Measurements from ENCODE around the gene ZMIZ1. TPM values are rescaled to one million over a fixed set of nuclear protein-coding genes. Genes with fewer than 3 reads are reported as not detected.

Gene ZMIZ1
- polyA plus RNA-seq, 1 donor from 2014 or later: 4.6 TPM

DNA sequence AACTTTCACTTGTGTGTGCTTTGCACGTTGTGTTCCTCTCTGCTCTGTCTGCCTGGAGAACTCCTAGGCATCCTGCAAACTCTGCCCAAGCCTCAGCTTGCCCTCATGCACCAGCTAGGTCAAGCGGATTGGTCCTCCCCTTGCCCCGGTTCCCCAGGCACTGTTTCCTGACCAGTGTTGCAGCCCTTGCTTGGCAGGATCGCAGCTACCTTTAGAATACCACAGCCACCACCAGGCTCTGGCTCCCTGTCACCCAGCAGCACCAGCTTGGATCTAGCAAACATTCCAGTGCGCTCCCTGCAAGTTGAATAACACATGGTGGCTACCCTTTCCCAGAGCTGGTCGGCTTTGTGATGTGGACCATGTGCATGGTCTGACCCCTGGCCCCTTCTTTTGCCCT is 19.0 kb downstream of the ZMIZ1 start:
- peaks cover 28 to 44% (median 38%) of the 10 kb centered on the region in 3 donors for H3K4me1 Mint-ChIP-seq
- H3K27ac Mint-ChIP-seq: no peak overlapping the region
- H3K4me3 Mint-ChIP-seq: no peak overlapping the region
- peaks cover 0 to 2% (median 0%) of the 10 kb centered on the region in 3 donors for H3K9me3 Mint-ChIP-seq
- H3K27me3 Mint-ChIP-seq: peaks cover 39% of the 10 kb centered on the region
- H3K36me3 Mint-ChIP-seq: no peaks in the 10 kb centered on the region

DNA sequence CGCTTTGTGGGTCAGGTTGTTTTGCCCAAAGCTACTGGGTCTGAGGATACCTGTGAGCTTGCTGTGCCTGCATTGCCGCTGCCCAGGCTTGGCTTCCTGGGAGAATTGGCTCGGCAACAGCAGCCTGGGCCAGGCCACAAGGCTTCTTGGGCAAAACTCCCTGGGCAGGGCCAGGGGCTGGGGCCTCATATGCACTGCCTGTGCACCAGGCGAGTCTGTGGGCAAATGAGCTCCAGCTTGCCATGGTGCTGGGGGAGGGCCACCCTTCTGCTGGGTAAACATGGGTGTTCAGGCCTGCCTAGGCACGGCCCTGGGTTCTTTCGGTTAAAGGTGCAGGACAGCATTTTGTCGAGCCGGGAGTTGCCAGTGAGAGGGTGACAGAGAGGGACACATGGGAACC is 19.4 kb downstream of the ZMIZ1 start:
- Mint-ChIP-seq H3K4me3 (no peak overlapping the region), H3K4me1 (peaks cover 28 to 42% (median 38%) of the 10 kb centered on the region in 3 donors), H3K27ac (no peak overlapping the region), H3K36me3 (no peaks in the 10 kb centered on the region), H3K27me3 (peaks cover 38% of the 10 kb centered on the region), H3K9me3 (peaks cover 0 to under 1% (median 0%) of the 10 kb centered on the region in 3 donors)

GRCh38 chr10:79088613-79089355 is 20.0 kb downstream of the ZMIZ1 start:
- Mint-ChIP-seq H3K4me1 (peaks cover 26 to 39% (median 37%) of the 10 kb centered on the region in 3 donors), H3K27me3 (peaks cover 35% of the 10 kb centered on the region), H3K27ac (no peak overlapping the region), H3K9me3 (no peaks in the 10 kb centered on the region), H3K4me3 (no peak overlapping the region), H3K36me3 (no peaks in the 10 kb centered on the region)

DNA sequence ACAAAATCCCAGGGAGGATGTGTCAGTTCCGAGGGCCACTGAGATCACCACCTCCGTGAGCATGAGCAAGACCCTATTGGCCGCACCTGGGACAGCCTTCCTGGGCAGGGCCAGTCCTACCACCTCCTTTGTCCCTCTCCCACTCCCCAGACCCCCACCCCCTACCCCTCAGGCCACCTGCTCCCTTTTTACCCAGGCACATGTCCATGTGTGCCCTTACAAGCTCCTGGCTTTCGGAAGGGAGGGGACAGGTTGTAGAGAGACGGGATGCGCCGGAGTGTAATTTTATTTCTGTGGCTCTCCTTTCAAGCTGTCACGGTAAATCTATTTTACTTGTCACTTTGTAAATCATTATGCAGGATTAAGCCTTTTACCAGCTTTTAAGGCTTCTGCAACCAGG is 20.9 kb downstream of the ZMIZ1 start:
- Mint-ChIP-seq H3K36me3 (no peaks in the 10 kb centered on the region), H3K4me1 (peaks cover 19 to 35% (median 31%) of the 10 kb centered on the region in 3 donors), H3K4me3 (no peak overlapping the region), H3K27me3 (peaks cover 30% of the 10 kb centered on the region), H3K27ac (no peak overlapping the region), H3K9me3 (no peaks in the 10 kb centered on the region)

DNA sequence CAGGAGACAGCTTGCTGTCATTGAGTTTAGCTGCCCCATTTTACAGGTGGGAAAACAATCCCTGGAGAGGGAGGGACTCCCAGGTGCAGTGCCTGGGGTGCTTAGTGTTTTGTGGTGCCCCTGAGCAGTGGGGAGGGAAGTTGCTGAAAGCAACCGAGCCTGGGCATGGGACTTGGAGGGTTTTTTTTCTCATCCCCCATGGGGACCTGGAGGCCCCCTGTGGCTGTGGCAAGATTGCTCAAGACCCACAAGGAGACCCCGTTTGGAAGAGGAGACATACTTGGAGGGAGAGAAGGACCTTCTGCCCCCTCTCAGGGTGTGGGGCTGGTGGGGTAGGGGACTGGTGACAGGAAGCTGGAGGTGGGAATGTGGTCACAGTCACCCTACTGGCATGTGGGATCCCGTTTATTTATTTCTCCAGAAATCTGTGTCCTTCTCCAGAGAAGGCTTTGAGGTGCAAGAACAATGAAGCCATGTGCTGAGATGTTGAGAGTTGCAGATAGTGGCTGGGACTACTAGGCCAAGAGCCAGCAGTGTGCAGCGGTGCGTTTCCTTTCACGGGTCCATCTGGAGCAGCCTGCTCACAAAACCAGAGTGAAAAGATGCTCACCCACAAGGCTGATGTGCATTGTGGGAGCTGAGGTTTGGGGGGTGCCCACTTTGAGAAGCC is 21.5 kb downstream of the ZMIZ1 start:
- Mint-ChIP-seq H3K4me3 (peak overlapping the region in 1 of 4 donors; percentile 18), H3K27me3 (peaks cover 27% of the 10 kb centered on the region), H3K4me1 (peaks cover 18 to 32% (median 27%) of the 10 kb centered on the region in 3 donors), H3K36me3 (no peaks in the 10 kb centered on the region), H3K27ac (no peak overlapping the region), H3K9me3 (no peaks in the 10 kb centered on the region)

GRCh38 chr10:79092292-79092896 is 23.6 kb downstream of the ZMIZ1 start:
- Mint-ChIP-seq H3K9me3 (no peaks in the 10 kb centered on the region), H3K4me1 (peaks cover 13 to 22% (median 16%) of the 10 kb centered on the region in 3 donors), H3K27me3 (peaks cover 28% of the 10 kb centered on the region), H3K27ac (no peak overlapping the region), H3K4me3 (peak overlapping the region in 2 of 4 donors; percentile 55 to 81), H3K36me3 (no peaks in the 10 kb centered on the region)

DNA sequence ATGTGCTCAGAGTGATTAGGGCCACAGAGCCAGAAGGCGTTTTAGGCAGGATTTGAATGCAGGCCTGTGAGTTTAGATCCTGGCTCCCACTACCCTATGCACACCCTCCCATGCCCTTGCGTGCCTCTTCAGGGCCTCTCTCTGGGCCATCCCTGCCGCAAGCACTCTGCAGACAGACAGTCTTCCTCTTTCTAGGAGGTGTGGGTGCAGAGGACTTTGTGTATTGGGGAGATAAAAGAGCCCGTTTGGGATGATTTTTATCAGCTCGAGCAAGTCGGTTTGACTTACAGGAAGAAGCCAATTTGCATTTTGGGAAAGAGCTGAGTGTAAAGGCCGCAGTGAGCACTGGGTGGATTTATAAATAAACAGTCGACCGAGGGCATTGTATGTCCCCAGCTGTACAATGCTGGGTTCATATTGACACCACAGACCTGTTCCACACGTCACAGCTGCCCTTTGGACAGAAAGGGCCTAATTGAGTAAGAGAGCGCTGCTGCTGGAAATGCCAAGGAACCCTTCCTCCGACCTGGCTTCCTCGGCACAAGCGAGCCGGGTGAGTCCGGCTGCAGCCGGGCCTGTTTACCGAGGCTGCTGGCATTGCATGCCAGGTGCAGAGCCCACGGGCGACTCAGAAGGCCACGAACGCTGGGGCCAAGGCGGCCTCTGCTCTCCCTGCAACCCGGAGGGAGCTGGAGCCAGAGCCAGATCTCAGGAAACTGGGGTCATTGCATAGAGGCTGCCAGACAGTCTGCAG is 25.1 kb downstream of the ZMIZ1 start:
- Mint-ChIP-seq H3K4me3 (peak overlapping the region in 3 of 4 donors; percentile 30 to 83 (median 44)), H3K9me3 (no peaks in the 10 kb centered on the region), H3K27ac (no peak overlapping the region), H3K27me3 (peaks cover 25% of the 10 kb centered on the region), H3K36me3 (no peaks in the 10 kb centered on the region), H3K4me1 (peaks cover 19 to 30% (median 19%) of the 10 kb centered on the region in 3 donors)

DNA sequence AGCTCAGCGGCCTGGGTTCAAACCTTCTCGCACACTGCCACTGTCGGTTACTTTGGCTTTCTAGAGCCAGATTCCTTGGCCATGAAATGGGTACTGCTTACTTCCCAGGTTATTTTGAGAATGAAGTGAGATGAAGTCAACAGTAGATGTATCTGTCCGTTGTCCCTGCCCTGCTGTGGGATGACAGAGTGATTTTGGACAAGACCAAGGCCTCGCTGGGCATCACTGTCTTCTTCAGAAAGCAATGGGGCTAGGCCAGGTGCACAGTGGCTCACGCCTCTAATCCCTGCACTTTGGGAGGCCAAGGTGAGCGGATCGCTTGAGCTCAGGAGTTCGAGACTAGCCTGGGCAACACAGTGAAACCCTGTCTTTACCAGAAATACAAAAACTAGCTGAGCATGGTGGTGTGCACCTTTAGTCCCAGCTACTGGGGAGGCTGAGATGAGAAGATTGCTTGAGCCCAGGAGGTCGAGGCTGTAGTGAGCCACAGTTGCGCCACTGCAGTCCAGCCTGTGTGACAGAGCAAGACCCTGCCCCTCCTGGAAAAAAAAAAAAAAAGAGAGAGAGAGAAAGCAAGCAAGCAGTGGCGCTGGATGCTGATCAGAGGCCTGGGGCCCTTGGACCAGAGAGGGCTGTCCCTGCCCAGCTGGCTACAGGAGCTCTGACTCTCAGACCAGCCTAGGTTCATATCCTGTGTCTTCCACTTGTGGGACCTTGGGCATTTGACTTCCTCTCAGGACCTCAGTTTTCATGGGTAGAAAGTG is 25.8 kb downstream of the ZMIZ1 start:
- no peaks in the 10 kb centered on the region for H3K36me3 Mint-ChIP-seq
- H3K4me1 Mint-ChIP-seq: peaks cover 19 to 30% (median 20%) of the 10 kb centered on the region in 3 donors
- no peak overlapping the region for H3K27ac Mint-ChIP-seq
- H3K4me3 Mint-ChIP-seq: no peak overlapping the region
- peaks cover 20% of the 10 kb centered on the region for H3K27me3 Mint-ChIP-seq
- no peaks in the 10 kb centered on the region for H3K9me3 Mint-ChIP-seq

GRCh38 chr10:79095316-79095715 is 26.6 kb downstream of the ZMIZ1 start:
- peaks cover 15% of the 10 kb centered on the region for H3K27me3 Mint-ChIP-seq

GRCh38 chr10:79096514-79096913 is 27.7 kb downstream of the ZMIZ1 start:
- no peaks in the 10 kb centered on the region for H3K36me3 Mint-ChIP-seq
- peak overlapping the region in 1 of 3 donors; percentile 45 for H3K27ac Mint-ChIP-seq
- H3K4me3 Mint-ChIP-seq: peak overlapping the region in 1 of 4 donors; percentile 36
- H3K4me1 Mint-ChIP-seq: peaks cover 14 to 18% (median 16%) of the 10 kb centered on the region in 3 donors
- no peaks in the 10 kb centered on the region for H3K9me3 Mint-ChIP-seq
- peaks cover 21% of the 10 kb centered on the region for H3K27me3 Mint-ChIP-seq

More at GRCh38 chr10:79095316-79095715, 26.6 kb downstream of the ZMIZ1 start:
- Mint-ChIP-seq H3K4me3 (no peak overlapping the region), H3K4me1 (peaks cover 19 to 24% (median 20%) of the 10 kb centered on the region in 3 donors), H3K36me3 (no peaks in the 10 kb centered on the region), H3K27ac (no peak overlapping the region), H3K9me3 (no peaks in the 10 kb centered on the region)

GRCh38 chr10:79097021-79097872 is 28.5 kb downstream of the ZMIZ1 start:
- H3K4me1 Mint-ChIP-seq: peaks cover 14 to 22% (median 15%) of the 10 kb centered on the region in 3 donors
- H3K4me3 Mint-ChIP-seq: no peak overlapping the region
- H3K9me3 Mint-ChIP-seq: no peaks in the 10 kb centered on the region
- H3K36me3 Mint-ChIP-seq: no peaks in the 10 kb centered on the region
- H3K27ac Mint-ChIP-seq: peak overlapping the region in 1 of 3 donors; percentile 45
- H3K27me3 Mint-ChIP-seq: peaks cover 22% of the 10 kb centered on the region

DNA sequence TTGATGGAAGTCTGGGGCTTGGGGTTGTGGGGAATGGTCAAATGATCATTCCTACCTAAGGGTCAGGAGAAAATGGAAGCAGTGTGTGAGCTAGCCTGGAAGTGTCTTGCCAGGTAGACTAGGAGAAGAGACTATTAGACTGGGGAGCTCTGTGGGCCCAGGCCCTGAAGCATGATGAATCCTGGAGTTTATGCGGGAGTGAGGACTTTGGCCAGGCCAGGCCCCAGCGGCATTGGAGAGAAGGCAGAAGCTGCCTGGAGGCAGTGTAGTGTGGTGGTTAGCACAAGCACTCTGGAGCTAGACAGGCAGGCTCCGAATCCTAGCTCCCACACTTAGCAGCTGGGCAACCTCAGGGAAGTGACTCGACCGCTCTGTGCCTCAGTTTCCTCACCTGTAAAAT is 29.3 kb downstream of the ZMIZ1 start:
- H3K4me1 Mint-ChIP-seq: peaks cover 9 to 26% (median 21%) of the 10 kb centered on the region in 3 donors

DNA sequence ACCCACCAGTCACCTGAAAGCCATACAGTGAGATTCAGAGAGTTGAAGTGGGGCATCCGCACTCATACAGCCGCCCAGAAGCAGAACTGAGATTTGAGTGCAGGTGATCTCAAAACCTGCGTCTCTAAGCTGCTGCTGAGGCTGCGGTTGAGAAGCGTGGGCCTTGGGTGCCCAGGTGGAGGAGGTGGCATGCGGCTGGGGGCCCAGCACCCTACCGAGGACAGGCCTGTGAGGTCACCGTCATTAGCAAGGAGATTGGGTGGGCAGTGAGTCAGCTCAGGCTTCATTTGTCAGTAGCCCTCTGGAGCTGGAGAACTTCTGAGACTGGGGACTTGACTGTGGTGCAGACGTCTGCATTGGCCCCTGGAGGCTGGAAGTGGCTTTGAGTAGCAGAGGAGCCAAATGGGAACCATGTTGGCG is 29.8 kb downstream of the ZMIZ1 start:
- H3K36me3 Mint-ChIP-seq: no peaks in the 10 kb centered on the region
- H3K27me3 Mint-ChIP-seq: peaks cover 26% of the 10 kb centered on the region
- H3K27ac Mint-ChIP-seq: peak overlapping the region in 1 of 3 donors; percentile 1
- H3K4me3 Mint-ChIP-seq: peak overlapping the region in 1 of 4 donors; percentile 80
- H3K4me1 Mint-ChIP-seq: peaks cover 9 to 26% (median 20%) of the 10 kb centered on the region in 3 donors
- no peaks in the 10 kb centered on the region for H3K9me3 Mint-ChIP-seq

More for the DNA sequence above, 29.3 kb downstream of the ZMIZ1 start:
- Mint-ChIP-seq H3K36me3 (no peaks in the 10 kb centered on the region), H3K27ac (no peak overlapping the region), H3K27me3 (peaks cover 23% of the 10 kb centered on the region), H3K4me3 (peak overlapping the region in 1 of 4 donors; percentile 12), H3K9me3 (no peaks in the 10 kb centered on the region)

All from IgD-negative memory B cell (primary cell).